MCF 10A (cell line): Measurements from ENCODE around the gene BECN2. TPM values are rescaled to one million over a fixed set of nuclear protein-coding genes. Genes with fewer than 3 reads are reported as not detected.

ENCODE experiments used
- Bru-seq: library from RNA; stranded (reverse); fragments of 400-500 nt; gene quantifications from one replicate; lab custom pipeline; 2021; lab: Mats Ljungman, UMichigan
- BruChase-seq, 2 experiments: library from RNA; stranded (reverse); fragments of 400-500 nt; gene quantifications; one replicate each; lab custom pipeline; 2021; lab: Mats Ljungman, UMichigan
- BruUV-seq: library from RNA; stranded (reverse); fragments of 400-500 nt; replicated peaks from 2 replicates; lab custom pipeline; 2021; lab: Mats Ljungman, UMichigan
- CTCF ChIA-PET: fragments of 300-600 bp; sonication (Branson Sonifier 250); formaldehyde crosslinking; extraction: SDS; loops from one replicate; lab custom pipeline; 2021; ENCODE audit warnings: antibody characterized with exemption, inconsistent platforms; lab: Yijun Ruan, JAX
- POLR2A ChIA-PET: fragments of 300-600, 350-650 bp; sonication (Branson Sonifier 250); formaldehyde crosslinking; extraction: SDS; loops from one replicate; lab custom pipeline; 2020; ENCODE audit warnings: antibody characterized with exemption, inconsistent platforms; lab: Yijun Ruan, JAX
- DNase-seq: peaks from one replicate; pipeline ENCODE4 v3.0.0-alpha.2; 2018; ENCODE audit not compliant: unreplicated experiment
- H3K27ac Mint-ChIP-seq: one replicate; pipeline ENCODE4 v1.8.0; 2022; ENCODE audit warnings: mild to moderate bottlenecking, low read depth, mixed read lengths; ENCODE audit not compliant: unreplicated experiment
- H3K27me3 Mint-ChIP-seq: one replicate; pipeline ENCODE4 v1.8.0; 2022; ENCODE audit warnings: mixed read lengths; ENCODE audit not compliant: insufficient read depth, unreplicated experiment
- H3K36me3 Mint-ChIP-seq: one replicate; pipeline ENCODE4 v1.8.0; 2022; ENCODE audit warnings: mild to moderate bottlenecking, moderate library complexity, mixed read lengths; ENCODE audit not compliant: insufficient read depth, unreplicated experiment
- H3K4me1 Mint-ChIP-seq: one replicate; pipeline ENCODE4 v1.8.0; 2022; ENCODE audit warnings: mixed read lengths; ENCODE audit not compliant: insufficient read depth, unreplicated experiment
- H3K4me3 Mint-ChIP-seq: one replicate; pipeline ENCODE4 v1.8.0; 2022; ENCODE audit warnings: mild to moderate bottlenecking, moderate library complexity, mixed read lengths; ENCODE audit not compliant: unreplicated experiment
- H3K9me3 Mint-ChIP-seq: one replicate; pipeline ENCODE4 v1.8.0; 2022; ENCODE audit warnings: mixed read lengths; ENCODE audit not compliant: unreplicated experiment
- intact Hi-C: fragments of 100-400 bp; cut with micrococcal nuclease; formaldehyde crosslinking; loops from 2 replicates; pipeline ENCODE4 v1.14.1; 2022
- long read RNA-seq: library from polyadenylated mRNA; stranded (forward); transcript quantifications from one replicate; pipeline ENCODE4 v2.0.0, GENCODE V29; 2022
- total RNA-seq: library from RNA; stranded (reverse); gene quantifications from 2 replicates; pipeline ENCODE4 v1.2.3, GENCODE V29; 2022
- TF ChIP-seq, protein P1 (sequence below): fragments of 200-600 bp; IDR thresholded peaks from one replicate; pipeline ENCODE4 v1.8.0; 2022; ENCODE audit warnings: antibody characterized with exemption, mild to moderate bottlenecking; ENCODE audit not compliant: unreplicated experiment

BECN2 gene, protein sequence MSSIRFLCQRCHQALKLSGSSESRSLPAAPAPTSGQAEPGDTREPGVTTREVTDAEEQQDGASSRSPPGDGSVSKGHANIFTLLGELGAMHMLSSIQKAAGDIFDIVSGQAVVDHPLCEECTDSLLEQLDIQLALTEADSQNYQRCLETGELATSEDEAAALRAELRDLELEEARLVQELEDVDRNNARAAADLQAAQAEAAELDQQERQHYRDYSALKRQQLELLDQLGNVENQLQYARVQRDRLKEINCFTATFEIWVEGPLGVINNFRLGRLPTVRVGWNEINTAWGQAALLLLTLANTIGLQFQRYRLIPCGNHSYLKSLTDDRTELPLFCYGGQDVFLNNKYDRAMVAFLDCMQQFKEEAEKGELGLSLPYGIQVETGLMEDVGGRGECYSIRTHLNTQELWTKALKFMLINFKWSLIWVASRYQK
- total RNA-seq (not detected in 2 replicates), Bru-seq, nascent RNA (not detected), BruChase-seq, experiment 1, labeled RNA remaining after a 6-hour chase (not detected), BruChase-seq, experiment 2, labeled RNA remaining after a 2-hour chase (not detected)
- long read RNA-seq: 0 reads

DNA sequence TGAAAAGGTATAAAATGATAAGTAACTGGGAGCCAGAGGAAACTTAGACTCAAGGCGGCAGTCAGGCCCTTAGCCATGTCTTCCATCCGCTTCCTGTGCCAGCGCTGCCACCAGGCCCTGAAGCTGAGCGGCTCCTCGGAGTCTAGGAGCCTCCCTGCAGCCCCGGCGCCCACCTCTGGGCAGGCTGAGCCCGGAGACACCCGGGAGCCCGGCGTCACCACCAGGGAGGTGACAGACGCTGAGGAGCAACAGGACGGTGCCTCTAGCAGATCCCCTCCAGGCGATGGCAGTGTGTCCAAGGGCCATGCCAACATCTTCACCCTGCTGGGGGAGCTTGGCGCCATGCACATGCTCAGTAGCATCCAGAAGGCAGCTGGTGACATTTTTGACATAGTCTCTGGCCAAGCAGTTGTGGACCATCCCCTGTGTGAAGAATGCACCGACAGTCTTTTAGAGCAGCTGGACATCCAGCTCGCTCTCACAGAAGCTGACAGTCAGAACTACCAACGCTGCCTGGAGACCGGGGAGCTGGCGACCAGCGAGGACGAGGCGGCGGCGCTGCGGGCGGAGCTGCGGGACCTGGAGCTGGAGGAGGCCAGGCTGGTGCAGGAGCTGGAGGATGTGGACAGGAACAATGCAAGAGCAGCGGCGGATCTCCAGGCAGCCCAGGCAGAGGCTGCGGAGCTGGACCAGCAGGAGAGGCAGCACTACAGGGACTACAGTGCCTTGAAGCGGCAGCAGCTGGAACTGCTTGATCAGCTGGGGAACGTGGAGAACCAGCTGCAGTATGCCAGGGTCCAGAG lies at the start of gene BECN2:
Gene BECN2, plus strand, starts transcription at position 76 of the 803 bp plus-strand sequence. Its CDS starts 0 bp downstream, at position 76.
- intact Hi-C loops: no loop called here
- Mint-ChIP-seq H3K4me1 (no peaks in the 10 kb centered on the region), H3K27me3 (no peaks in the 10 kb centered on the region), H3K36me3 (no peaks in the 10 kb centered on the region), H3K4me3 (no peak within 1 kb of the TSS), H3K27ac (no peak within 1 kb of the TSS), H3K9me3 (no peaks in the 10 kb centered on the region)
- TF ChIP-seq, protein P1, sequence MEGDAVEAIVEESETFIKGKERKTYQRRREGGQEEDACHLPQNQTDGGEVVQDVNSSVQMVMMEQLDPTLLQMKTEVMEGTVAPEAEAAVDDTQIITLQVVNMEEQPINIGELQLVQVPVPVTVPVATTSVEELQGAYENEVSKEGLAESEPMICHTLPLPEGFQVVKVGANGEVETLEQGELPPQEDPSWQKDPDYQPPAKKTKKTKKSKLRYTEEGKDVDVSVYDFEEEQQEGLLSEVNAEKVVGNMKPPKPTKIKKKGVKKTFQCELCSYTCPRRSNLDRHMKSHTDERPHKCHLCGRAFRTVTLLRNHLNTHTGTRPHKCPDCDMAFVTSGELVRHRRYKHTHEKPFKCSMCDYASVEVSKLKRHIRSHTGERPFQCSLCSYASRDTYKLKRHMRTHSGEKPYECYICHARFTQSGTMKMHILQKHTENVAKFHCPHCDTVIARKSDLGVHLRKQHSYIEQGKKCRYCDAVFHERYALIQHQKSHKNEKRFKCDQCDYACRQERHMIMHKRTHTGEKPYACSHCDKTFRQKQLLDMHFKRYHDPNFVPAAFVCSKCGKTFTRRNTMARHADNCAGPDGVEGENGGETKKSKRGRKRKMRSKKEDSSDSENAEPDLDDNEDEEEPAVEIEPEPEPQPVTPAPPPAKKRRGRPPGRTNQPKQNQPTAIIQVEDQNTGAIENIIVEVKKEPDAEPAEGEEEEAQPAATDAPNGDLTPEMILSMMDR: no peak
- ChIA-PET POLR2A (interaction anchor here (0.7 kb wide), 1 partner anchor 1652 kb away, joined by 3 read pairs; no protein-coding TSS in a partner anchor), CTCF (interaction anchor here (1.4 to 1.8 kb wide), 2 partner anchors 61 to 497 kb away, joined by 3 to 7 read pairs; no protein-coding TSS in a partner anchor)
- no peak for DNase-seq
- no TSS peak for BruUV-seq

DNA sequence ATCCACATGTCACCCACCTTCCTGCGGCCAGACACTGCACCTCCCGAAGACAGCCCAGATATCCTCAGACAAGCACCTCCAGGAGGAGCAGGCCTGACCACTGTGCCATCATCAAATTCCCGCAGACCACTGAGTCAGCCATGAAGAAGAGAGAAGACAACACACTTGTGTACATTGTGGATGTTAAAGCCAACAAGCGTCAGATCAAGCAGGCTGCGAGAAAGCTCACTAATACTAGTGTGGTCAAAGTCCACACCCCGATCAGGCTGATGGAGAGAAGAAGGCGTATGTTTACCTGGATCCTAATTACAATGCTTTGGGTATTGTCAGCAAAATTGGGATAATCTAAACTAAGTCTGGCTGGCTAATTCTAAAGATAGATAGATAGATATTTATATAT lies 41.4 kb upstream of the BECN2 start:
- H3K36me3 Mint-ChIP-seq: no peaks in the 10 kb centered on the region
- H3K4me1 Mint-ChIP-seq: peaks cover 5% of the 10 kb centered on the region
- no peak overlapping the region for H3K27ac Mint-ChIP-seq
- BruUV-seq: no TSS peak
- no peak for DNase-seq
- no peak overlapping the region for H3K4me3 Mint-ChIP-seq
- ChIA-PET CTCF (interaction anchor here (1.0 to 1.1 kb wide), 2 partner anchors 15 to 83 kb away, joined by 4 read pairs; partner anchors contain the start of gene MAP1LC3C), POLR2A (no interaction called here)
- H3K27me3 Mint-ChIP-seq: no peaks in the 10 kb centered on the region
- TF ChIP-seq, protein P1: no peak
- no peaks in the 10 kb centered on the region for H3K9me3 Mint-ChIP-seq
- intact Hi-C loops: no loop called here

DNA sequence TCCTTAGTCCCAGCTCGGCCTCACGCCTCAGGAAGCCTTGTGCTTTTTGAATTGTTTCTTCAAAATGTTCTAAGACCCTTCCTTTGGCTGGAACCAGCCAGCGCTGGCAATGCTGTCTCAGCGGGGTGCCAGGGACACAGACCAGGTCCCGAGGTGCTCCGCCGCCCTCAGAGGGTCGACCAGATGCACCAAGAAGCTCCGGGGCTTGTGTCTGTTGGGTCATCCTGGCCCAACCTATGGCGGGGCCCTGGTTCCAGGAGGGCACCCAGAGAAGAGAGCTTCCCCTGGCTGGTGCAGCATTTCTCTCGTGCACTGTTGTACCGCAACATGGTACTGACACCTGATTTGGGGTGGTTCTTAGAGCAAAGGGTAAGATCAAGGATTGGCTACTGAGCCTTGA lies 40.1 kb upstream of the BECN2 start:
- ChIA-PET CTCF (interaction anchor here (0.7 to 1.5 kb wide), 6 partner anchors 9 to 538 kb away, joined by 3 to 5 read pairs (median 4); no protein-coding TSS in a partner anchor), POLR2A (no interaction called here)
- DNase-seq: no peak
- H3K4me3 Mint-ChIP-seq: no peak overlapping the region
- H3K9me3 Mint-ChIP-seq: no peaks in the 10 kb centered on the region
- peaks cover 5% of the 10 kb centered on the region for H3K4me1 Mint-ChIP-seq
- intact Hi-C loops: no loop called here
- no peaks in the 10 kb centered on the region for H3K36me3 Mint-ChIP-seq
- no peaks in the 10 kb centered on the region for H3K27me3 Mint-ChIP-seq
- BruUV-seq: no TSS peak
- H3K27ac Mint-ChIP-seq: no peak overlapping the region
- TF ChIP-seq, protein P1: no peak
